ENCODE data around the gene SLC1A3.
"Not testable (repeated sequence)": the region's sequence is repeated elsewhere in the genome, so short reads cannot be mapped to it uniquely, and the experiment has no call there.

SLC1A3 gene

GRCh38 chr5:36631620-36632362 lies 25.4 kb downstream of the SLC1A3 start:
- no peak for DNase-seq (ENCODE audit: low spot score)

- DNase-seq (ENCODE audit: low spot score) = no peak
These were observed 25.9 kb downstream of the SLC1A3 start for GRCh38 chr5:36632363-36632664.

- no peak for DNase-seq (ENCODE audit: low spot score)
These were observed 29.4 kb downstream of the SLC1A3 start for GRCh38 chr5:36635721-36636390.

- no peak for DNase-seq (ENCODE audit: low spot score)
These were observed 30.7 kb downstream of the SLC1A3 start for GRCh38 chr5:36637101-36637500.

- no peak for DNase-seq (ENCODE audit: low spot score)
These were observed 31.1 kb downstream of the SLC1A3 start for GRCh38 chr5:36637516-36637915.

- no peak for DNase-seq (ENCODE audit: low spot score)
These were observed 31.6 kb downstream of the SLC1A3 start for GRCh38 chr5:36638056-36638455.

- no peak for DNase-seq (ENCODE audit: low spot score)
These were observed 34.5 kb downstream of the SLC1A3 start for GRCh38 chr5:36640949-36641348.

GRCh38 chr5:36641431-36641830 lies 35.0 kb downstream of the SLC1A3 start:
- no peak for DNase-seq (ENCODE audit: low spot score)

- no peak for DNase-seq (ENCODE audit: low spot score)
These were observed 35.7 kb downstream of the SLC1A3 start for GRCh38 chr5:36642089-36642488.

- DNase-seq (ENCODE audit: low spot score) = no peak
These were observed 36.8 kb downstream of the SLC1A3 start for GRCh38 chr5:36643162-36643561.

GRCh38 chr5:36643841-36644240 lies 37.4 kb downstream of the SLC1A3 start:
- DNase-seq (ENCODE audit: low spot score) = not testable (repeated sequence)

- DNase-seq (ENCODE audit: low spot score) = no peak
These were observed 38.3 kb downstream of the SLC1A3 start for GRCh38 chr5:36644727-36645126.

GRCh38 chr5:36646100-36646499 lies 39.7 kb downstream of the SLC1A3 start:
- no peak for DNase-seq (ENCODE audit: low spot score)

- no peak for DNase-seq (ENCODE audit: low spot score)
These were observed 40.2 kb downstream of the SLC1A3 start for GRCh38 chr5:36646507-36647023.

GRCh38 chr5:36647046-36647445 lies 40.6 kb downstream of the SLC1A3 start:
- no peak for DNase-seq (ENCODE audit: low spot score)

- DNase-seq (ENCODE audit: low spot score) = no peak
These were observed 42.0 kb downstream of the SLC1A3 start for GRCh38 chr5:36648426-36648825.

- DNase-seq (ENCODE audit: low spot score) = no peak
These were observed 45.6 kb downstream of the SLC1A3 start for GRCh38 chr5:36651761-36652685.

- DNase-seq (ENCODE audit: low spot score) = no peak
These were observed 46.8 kb downstream of the SLC1A3 start for GRCh38 chr5:36653044-36653705.

GRCh38 chr5:36654564-36654963 lies 48.2 kb downstream of the SLC1A3 start:
- DNase-seq (ENCODE audit: low spot score) = no peak

GRCh38 chr5:36655161-36655560 lies 48.8 kb downstream of the SLC1A3 start:
- DNase-seq (ENCODE audit: low spot score) = no peak

GRCh38 chr5:36656556-36656955 lies 50.1 kb downstream of the SLC1A3 start:
- DNase-seq (ENCODE audit: low spot score) = no peak

GRCh38 chr5:36657563-36657995 lies 51.2 kb downstream of the SLC1A3 start:
- DNase-seq (ENCODE audit: low spot score) = no peak
